Measurements from ENCODE around the gene DGLUCY. TPM values are rescaled to one million over a fixed set of nuclear protein-coding genes. Genes with fewer than 3 reads are reported as not detected.

DGLUCY gene
- total and polyA plus RNA-seq, 2 of the 13 experiments (the other 11 are each of a cell fraction or from before 2014, with no cell fraction given): 14.8 to 36.3 TPM

DNA sequence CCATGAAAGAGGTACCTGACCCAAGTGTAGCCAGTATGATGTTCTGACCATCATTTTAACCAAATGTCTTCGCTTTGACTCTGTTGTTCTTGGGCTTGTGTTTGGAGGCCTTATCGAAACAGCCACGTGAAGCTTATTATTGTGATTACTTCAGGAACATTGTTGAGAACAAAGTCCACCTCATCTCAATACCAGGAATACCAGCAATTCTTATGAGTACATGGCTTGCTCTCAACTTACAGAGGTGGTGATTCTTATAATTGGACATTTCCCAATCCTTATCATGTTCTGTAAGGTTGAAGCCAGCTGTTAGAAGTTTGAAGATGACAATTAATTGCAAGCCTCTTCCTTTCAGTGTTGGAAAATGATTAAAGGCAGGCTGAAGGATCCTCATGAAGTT, 31.6 kb upstream of the DGLUCY start:
- FAIRE-seq (no peak), ATAC-seq (no peak), DNase-seq (ENCODE audit: low spot score) (no peak)
- H3K27ac ChIP-seq (ENCODE audit: extremely low read length, insufficient read depth, low read length): no peak overlapping the region
- intact Hi-C loops (cut with micrococcal nuclease; ENCODE audit: unreplicated experiment): no loop called here
- H4K20me1 ChIP-seq (ENCODE audit: insufficient read depth, low read length): no peaks in the 10 kb centered on the region
- TF ChIP-seq TBX3 (IDR thresholded peaks at IDR 0.05; ENCODE audit: borderline replicate concordance) (no peak), NR2F2 (IDR thresholded peaks at IDR 0.05; ENCODE audit: borderline replicate concordance, low read depth) (no peak), KDM6A (CRISPR knock-in tag; IDR thresholded peaks at IDR 0.05; ENCODE audit: low read depth) (no peak), ZNF335 (CRISPR knock-in tag; IDR thresholded peaks at IDR 0.05) (no peak), MIER2 (CRISPR knock-in tag; IDR thresholded peaks at IDR 0.05) (no peak), NRL (CRISPR knock-in tag; IDR thresholded peaks at IDR 0.05; ENCODE audit: borderline replicate concordance) (no peak), ZNF652 (CRISPR knock-in tag; IDR thresholded peaks at IDR 0.05; ENCODE audit: borderline replicate concordance, low read depth) (no peak), ZBTB10 (CRISPR knock-in tag; IDR thresholded peaks at IDR 0.05; ENCODE audit: borderline replicate concordance) (no peak), ZNF577 (CRISPR knock-in tag; IDR thresholded peaks at IDR 0.05; ENCODE audit: borderline replicate concordance, low read depth) (no peak), ZNF776 (CRISPR knock-in tag; IDR thresholded peaks at IDR 0.05) (no peak)
- no peaks in the 10 kb centered on the region for H3K9me3 ChIP-seq (ENCODE audit: low read length)
- H3K9ac ChIP-seq (ENCODE audit: insufficient read depth, low read depth, low read length): no peak overlapping the region
- H3K4me1 ChIP-seq (ENCODE audit: insufficient read depth, low read length): peaks cover 9% of the 10 kb centered on the region; the same call in 1 of the 2 replicates
- H3K4me2 ChIP-seq (ENCODE audit: low read depth, low read length): no peak overlapping the region
- no peak overlapping the region for H2AFZ ChIP-seq (ENCODE audit: low read length)
- H3K36me3 ChIP-seq (replicated peaks in 1 of 2; ENCODE audit: control insufficient read depth in 1 of 2, insufficient read depth in 2 of 2, low read length in 2 of 2): no peaks in the 10 kb centered on the region
- no peaks in the 10 kb centered on the region for H3K79me2 ChIP-seq (ENCODE audit: insufficient read depth, low read length)
- no peaks in the 10 kb centered on the region; a peak in 1 of 5 replicates for H3K27me3 ChIP-seq (ENCODE audit: control insufficient read depth in 1 of 2, insufficient read depth in 2 of 2, low read length in 2 of 2)
- no peak overlapping the region for H3K4me3 ChIP-seq (replicated peaks in 1 of 3; ENCODE audit: insufficient read depth in 1 of 3, low read depth in 2 of 3, low read length in 3 of 3)
- CTCF ChIA-PET (ENCODE audit: low intra/inter-chr PET ratio, low total read pairs): no interaction called here
- in situ Hi-C loops (cut with HindIII; ENCODE audit: extremely low pct_ligation_motif_present, low pct_unique_long_range_greater_than_20kb): no loop called here
- no TSS peak for BruUV-seq (replicated peaks)
- POLR2A ChIA-PET: interaction anchor here (1.1 kb wide), 1 partner anchor 17 kb away, joined by 3 read pairs; no protein-coding TSS in a partner anchor
- WGBS (ENCODE audit: low lambda C conversion rate): 39% methylated on average over 3 of the region's 3 CpGs

Data from HepG2 (cell line).